ENCODE data around the gene SLC12A4. TPM values are rescaled to one million over a fixed set of nuclear protein-coding genes. Genes with fewer than 3 reads are reported as not detected.
"Not testable (repeated sequence)": the region's sequence is repeated elsewhere in the genome, so short reads cannot be mapped to it uniquely, and the experiment has no call there.

Gene SLC12A4
- total RNA-seq, 2 experiments from 2014 or later = 21.8 to 25.8 TPM

DNA sequence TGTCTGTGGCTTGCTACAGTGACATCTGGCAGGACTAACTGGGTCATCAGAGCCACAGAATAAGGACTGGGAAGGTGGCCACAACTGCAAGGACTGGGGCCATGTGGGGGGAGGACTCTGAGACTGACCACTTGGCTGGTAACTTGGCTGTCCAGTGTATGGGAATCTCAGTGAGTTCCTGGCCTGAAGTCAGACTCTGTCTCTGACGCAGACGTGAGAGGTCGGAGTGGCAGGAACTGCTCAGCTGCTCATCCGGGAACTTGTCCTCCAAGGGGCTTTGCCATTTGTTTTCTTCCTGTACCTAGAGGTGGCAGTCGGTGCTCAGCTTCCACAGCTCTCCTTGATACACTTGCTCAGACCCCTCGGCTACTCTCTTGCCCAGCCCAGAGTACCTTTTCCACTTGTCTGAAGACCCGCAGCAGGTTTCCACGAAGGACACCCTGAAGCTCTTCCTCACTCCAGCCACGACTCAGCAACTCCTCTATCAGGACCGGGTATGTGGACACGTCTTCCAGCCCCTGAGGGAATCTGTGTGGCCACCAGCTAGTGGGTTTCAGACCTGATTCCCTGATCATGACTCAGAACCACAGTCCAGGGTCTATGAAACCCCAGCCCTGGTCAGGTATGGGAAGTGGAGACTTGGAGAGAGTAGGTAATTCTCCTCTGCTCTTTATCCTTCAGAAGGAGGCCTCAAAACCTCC is 19.2 kb upstream of the SLC12A4 start:
- intact Hi-C loops (cut with DNase I, micrococcal nuclease) = no loop called here
- no peak for ATAC-seq
- no peak overlapping the region for H3K4me3 Mint-ChIP-seq
- CTCF ChIA-PET = interaction anchor here (0.6 to 1.4 kb wide), 5 partner anchors 11 to 138 kb away, joined by 3 to 5 read pairs (median 3); partner anchors contain the start of genes CTRL and DPEP2
- H3K4me1 Mint-ChIP-seq = peaks cover 28% of the 10 kb centered on the region
- POLR2A ChIA-PET = interaction anchor here (1.3 kb wide), 1 partner anchor 12 kb away, joined by 3 read pairs; the partner anchor contains the start of gene DPEP2
- peak overlapping the region; percentile 1 for H3K27ac Mint-ChIP-seq
- H3K36me3 Mint-ChIP-seq (ENCODE audit: low read depth) = no peaks in the 10 kb centered on the region
- H3K27me3 Mint-ChIP-seq = no peaks in the 10 kb centered on the region
- DNase-seq = no peak
- H3K9me3 Mint-ChIP-seq (ENCODE audit: low read depth) = no peaks in the 10 kb centered on the region

DNA sequence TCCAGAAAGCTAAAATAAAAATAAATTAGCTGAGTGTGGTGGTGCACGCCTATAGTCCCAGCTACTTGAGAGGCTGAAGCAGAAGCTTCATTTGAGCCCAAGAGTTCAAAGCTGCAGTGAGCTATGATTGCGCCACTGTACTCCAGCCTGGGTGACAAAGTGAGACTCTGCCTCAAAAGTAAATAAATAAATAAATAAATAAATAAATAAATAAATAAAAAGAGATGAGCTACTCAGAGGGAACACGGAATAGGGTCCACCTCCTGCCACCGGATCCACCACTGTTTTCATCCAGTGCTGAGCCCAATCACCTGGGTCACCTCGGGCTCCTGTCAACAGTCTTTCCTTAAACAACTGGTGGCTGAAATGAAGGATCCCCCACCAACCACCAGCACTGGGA is 18.5 kb upstream of the SLC12A4 start:
- H3K36me3 Mint-ChIP-seq (ENCODE audit: low read depth) = no peaks in the 10 kb centered on the region
- ATAC-seq = no peak
- no peak overlapping the region for H3K27ac Mint-ChIP-seq
- ChIA-PET POLR2A (interaction anchor here (1.3 kb wide), 1 partner anchor 12 kb away, joined by 3 read pairs; the partner anchor contains the start of gene DPEP2), CTCF (interaction anchor here (0.6 to 1.5 kb wide), 6 partner anchors 12 to 241 kb away, joined by 3 to 4 read pairs (median 3); partner anchors contain the start of genes CTRL and PSMB10)
- H3K27me3 Mint-ChIP-seq = no peaks in the 10 kb centered on the region
- H3K4me3 Mint-ChIP-seq = no peak overlapping the region
- H3K4me1 Mint-ChIP-seq = peaks cover 25% of the 10 kb centered on the region
- no peaks in the 10 kb centered on the region for H3K9me3 Mint-ChIP-seq (ENCODE audit: low read depth)
- no peak for DNase-seq
- intact Hi-C loops (cut with DNase I, micrococcal nuclease) = no loop called here

DNA sequence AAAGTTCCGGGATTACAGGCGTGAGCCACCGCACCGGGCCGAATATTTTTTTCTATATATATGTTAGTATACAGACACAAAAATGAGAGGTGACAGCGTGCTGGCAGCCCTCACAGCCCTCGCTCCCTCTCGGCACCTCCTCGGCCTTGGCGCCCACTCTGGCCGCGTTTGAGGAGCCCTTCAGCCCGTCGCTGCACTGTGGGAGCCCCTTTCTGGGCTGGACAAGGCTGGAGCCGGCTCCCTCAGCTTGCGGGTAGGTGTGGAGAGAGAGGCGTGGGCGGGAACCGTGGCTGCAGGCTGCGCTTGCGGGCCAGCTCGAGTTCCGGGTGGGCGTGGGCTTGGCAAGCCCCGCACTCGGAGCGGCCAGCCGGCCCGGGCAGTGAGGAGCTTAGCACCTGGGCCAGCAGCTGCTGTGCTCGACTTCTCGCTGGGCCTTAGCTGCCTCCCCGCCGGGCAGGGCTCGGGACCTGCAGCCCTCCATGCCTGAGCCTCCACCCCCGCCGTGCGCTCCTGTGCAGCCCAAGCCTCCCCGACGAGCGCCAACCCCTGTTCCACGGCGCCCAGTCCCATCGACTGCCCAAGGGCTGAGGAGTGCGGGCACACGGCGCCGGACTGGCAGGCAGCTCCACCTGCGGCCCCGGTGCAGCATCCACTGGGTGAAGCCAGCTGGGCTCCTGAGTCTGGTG is 13.7 kb upstream of the SLC12A4 start:
- ChIA-PET POLR2A (interaction anchor here (0.6 kb wide), 3 partner anchors 22 to 339 kb away, joined by 3 to 4 read pairs (median 3); no protein-coding TSS in a partner anchor), CTCF (interaction anchor here (1.1 to 3.5 kb wide), 3 partner anchors 13 to 24 kb away, joined by 4 to 11 read pairs (median 4); no protein-coding TSS in a partner anchor)
- no peaks in the 10 kb centered on the region for H3K9me3 Mint-ChIP-seq (ENCODE audit: low read depth)
- intact Hi-C loops (cut with DNase I, micrococcal nuclease) = no loop called here
- peaks cover 25% of the 10 kb centered on the region for H3K4me1 Mint-ChIP-seq
- no peak for DNase-seq
- no peaks in the 10 kb centered on the region for H3K27me3 Mint-ChIP-seq
- ATAC-seq = no peak
- H3K4me3 Mint-ChIP-seq = no peak overlapping the region
- no peaks in the 10 kb centered on the region for H3K36me3 Mint-ChIP-seq (ENCODE audit: low read depth)
- H3K27ac Mint-ChIP-seq = no peak overlapping the region

DNA sequence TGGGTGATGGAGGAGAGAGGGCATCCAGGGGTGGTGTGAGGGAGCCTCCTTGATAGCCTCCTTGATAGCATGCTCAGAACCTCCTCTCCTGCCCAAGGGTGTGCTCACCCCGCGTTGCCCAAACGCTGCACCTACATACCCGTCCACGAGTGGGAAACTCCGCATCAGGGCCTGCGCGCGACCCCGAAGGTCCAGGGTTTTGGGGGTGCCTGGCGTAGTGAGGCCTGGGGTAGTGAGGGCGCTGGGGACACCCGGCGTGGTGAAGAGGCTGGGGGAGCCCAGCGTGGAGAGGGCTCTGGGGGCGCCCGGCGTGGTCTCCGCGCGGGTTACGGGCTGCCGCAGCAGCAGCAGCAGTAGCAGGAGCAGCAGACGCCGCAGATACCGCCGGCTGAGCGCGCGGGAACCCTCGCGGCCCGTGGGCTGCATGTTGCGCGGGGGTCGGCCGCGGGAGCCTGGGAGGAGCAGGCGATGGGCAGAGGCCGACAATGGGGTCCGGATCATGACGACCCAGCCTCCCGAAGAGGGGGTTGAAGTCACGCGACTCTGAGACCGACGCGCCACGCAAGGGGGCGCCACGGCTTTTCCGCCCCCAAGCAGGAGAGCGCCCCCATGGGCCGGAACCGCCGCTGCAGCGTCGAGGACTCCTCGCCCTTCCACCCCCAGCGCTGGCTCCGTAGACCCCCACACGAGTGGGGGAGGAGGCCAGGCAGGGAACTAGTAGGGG is 11.7 kb upstream of the SLC12A4 start, which contains the start of gene DPEP3:
TSS of gene DPEP3 (minus strand) at position 545 of the 724 bp plus-strand sequence. CDS start at position 426, 119 bp downstream.
- H3K9me3 Mint-ChIP-seq (ENCODE audit: low read depth) = no peaks in the 10 kb centered on the region
- ChIA-PET POLR2A (no interaction called here), CTCF (interaction anchor here (0.6 to 1.2 kb wide), 2 partner anchors 13 to 37 kb away, joined by 3 read pairs; no protein-coding TSS in a partner anchor)
- peaks cover 25% of the 10 kb centered on the region for H3K4me1 Mint-ChIP-seq
- DNase-seq (peak; percentile 44), ATAC-seq (no peak)
- intact Hi-C loops (cut with DNase I, micrococcal nuclease) = no loop called here
- H3K4me3 Mint-ChIP-seq = no peak within 1 kb of the TSS
- H3K27me3 Mint-ChIP-seq = no peaks in the 10 kb centered on the region
- no peak within 1 kb of the TSS for H3K27ac Mint-ChIP-seq
- H3K36me3 Mint-ChIP-seq (ENCODE audit: low read depth) = no peaks in the 10 kb centered on the region

DNA sequence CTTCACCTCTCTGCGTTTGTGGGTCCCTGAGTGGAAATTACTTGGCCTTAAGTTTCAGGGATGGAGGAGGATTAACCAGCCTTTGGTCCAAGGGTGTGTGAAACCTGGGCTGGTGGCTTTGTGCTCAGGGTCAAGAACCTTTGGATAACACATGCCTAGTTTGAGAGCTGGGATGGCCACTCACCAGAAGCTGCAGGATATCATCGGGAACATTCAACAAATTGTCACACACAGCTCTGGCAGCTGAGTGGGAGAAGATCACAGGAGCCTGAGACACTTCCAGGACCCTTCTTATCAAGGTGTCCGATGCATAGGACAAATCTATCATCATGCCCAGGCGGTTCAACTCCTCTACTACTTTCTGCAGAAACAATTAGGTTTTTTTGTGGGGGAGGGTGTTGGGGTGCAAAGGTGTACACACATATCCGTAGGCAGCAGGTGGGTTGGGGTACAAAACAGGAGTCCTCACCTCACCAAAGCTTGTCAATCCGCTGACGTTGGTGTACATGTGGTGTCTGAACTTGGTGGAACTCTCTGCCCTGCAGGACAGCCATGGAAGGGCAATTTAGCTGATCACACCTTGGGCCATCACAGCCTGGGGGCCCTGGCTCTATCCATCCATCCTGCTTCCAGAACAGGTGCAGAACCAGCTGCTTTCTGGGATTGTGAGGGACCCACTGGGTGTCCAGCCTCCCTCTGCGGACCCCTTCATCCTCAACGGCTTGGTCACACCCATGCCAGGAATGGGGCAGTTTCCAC is 9.2 kb upstream of the SLC12A4 start:
- no peak for ATAC-seq
- no peak for DNase-seq
- Mint-ChIP-seq H3K27ac (no peak overlapping the region), H3K36me3 (ENCODE audit: low read depth) (no peaks in the 10 kb centered on the region), H3K27me3 (no peaks in the 10 kb centered on the region), H3K4me1 (peaks cover under 1% of the 10 kb centered on the region), H3K4me3 (no peak overlapping the region), H3K9me3 (ENCODE audit: low read depth) (no peaks in the 10 kb centered on the region)
- ChIA-PET CTCF (interaction anchor here (0.6 to 1.0 kb wide), 5 partner anchors 15 to 664 kb away, joined by 3 read pairs; no protein-coding TSS in a partner anchor), POLR2A (no interaction called here)
- intact Hi-C loops (cut with DNase I, micrococcal nuclease) = no loop called here

DNA sequence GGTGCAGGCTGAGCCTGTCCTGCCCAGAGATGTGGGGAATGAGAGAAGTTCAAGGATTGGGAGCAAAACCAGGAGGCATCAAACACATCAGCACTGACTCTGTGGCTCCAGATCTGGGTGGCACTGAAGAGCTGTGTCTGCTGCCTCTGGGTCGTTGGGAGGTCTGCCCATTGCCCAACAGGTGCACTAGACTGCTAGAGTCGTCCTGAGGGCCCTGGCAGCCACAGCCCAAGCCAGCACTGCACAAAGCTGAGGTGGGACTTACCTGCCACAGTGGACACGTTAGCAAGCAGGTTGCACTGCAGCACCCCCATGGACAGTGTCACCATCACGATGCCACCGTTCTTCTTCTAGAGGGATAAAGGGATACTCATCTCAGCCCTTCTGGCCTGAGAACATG is 8.6 kb upstream of the SLC12A4 start:
- Mint-ChIP-seq H3K4me3 (no peak overlapping the region), H3K36me3 (ENCODE audit: low read depth) (no peaks in the 10 kb centered on the region), H3K27ac (no peak overlapping the region), H3K9me3 (ENCODE audit: low read depth) (no peaks in the 10 kb centered on the region), H3K27me3 (no peaks in the 10 kb centered on the region), H3K4me1 (no peaks in the 10 kb centered on the region)
- intact Hi-C loops (cut with DNase I, micrococcal nuclease) = no loop called here
- DNase-seq (no peak), ATAC-seq (no peak)
- ChIA-PET POLR2A (no interaction called here), CTCF (interaction anchor here (1.0 kb wide), 1 partner anchor 15 kb away, joined by 3 read pairs; no protein-coding TSS in a partner anchor)

DNA sequence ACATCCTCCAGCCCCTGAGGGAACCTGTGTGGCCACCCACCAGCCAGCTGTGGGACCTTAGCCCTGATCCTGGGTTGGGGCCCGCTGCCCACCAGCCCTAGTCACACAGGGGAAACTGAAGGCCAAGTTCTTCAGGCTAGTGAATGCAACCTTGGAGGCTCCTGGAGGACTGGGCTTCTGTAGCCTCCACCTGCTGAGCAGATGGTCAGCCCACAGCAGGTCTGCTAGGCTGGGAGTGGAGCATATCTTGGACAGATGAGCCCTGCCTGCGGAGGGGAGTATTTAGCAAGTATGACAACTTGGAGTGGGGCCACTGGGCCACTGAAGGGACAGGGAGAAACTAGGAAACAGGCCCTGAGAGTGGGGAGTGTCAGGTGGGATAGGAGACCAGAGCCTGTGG is 7.8 kb upstream of the SLC12A4 start:
- intact Hi-C loops (cut with DNase I, micrococcal nuclease) = no loop called here
- H3K4me1 Mint-ChIP-seq = no peaks in the 10 kb centered on the region
- no peaks in the 10 kb centered on the region for H3K36me3 Mint-ChIP-seq (ENCODE audit: low read depth)
- ATAC-seq = no peak
- no peak for DNase-seq
- POLR2A ChIA-PET = interaction anchor here (0.6 kb wide), 1 partner anchor 157 kb away, joined by 4 read pairs; no protein-coding TSS in a partner anchor
- H3K27me3 Mint-ChIP-seq = no peaks in the 10 kb centered on the region
- no peaks in the 10 kb centered on the region for H3K9me3 Mint-ChIP-seq (ENCODE audit: low read depth)
- CTCF ChIA-PET = no interaction called here
- H3K27ac Mint-ChIP-seq = no peak overlapping the region
- H3K4me3 Mint-ChIP-seq = no peak overlapping the region

DNA sequence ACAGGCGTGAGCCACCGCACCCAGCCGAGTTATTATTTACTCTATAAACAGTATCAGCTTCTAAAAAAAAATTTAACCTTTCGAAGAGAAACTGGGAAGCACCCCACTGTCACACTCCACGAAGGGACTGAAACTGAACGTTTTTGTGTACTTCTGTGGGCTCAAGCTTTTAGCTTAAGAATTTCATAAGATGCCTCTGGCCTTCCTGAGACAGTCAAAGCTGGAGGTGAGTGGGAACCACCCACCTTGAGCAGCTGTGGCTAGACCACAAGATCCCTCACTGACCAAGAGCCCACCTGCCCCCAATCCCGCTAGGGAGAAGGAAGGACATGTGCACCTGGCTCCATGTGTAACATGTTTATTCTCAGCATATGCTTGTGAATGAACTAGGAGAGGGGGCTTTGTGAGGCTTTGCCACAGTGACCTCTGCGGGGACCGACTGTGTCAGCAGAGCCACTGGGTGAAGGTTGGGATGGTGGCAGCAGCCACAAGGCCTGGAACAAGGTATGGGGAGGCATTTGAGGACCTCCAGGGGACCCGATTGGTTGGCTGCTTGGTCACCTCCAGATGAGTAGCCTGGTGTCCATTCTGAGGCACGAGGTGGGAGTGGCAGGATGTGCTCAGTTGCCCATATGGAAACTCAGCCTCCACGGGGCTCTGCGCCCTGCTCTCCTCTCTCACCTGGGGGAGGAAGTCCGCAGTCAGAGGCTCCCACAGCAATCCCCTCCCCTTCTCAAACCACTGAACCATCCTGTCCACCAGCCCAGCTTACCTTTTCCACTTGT is 7.1 kb upstream of the SLC12A4 start:
- DNase-seq (no peak), ATAC-seq (no peak)
- H3K9me3 Mint-ChIP-seq (ENCODE audit: low read depth) = no peaks in the 10 kb centered on the region
- no peak overlapping the region for H3K27ac Mint-ChIP-seq
- no peaks in the 10 kb centered on the region for H3K27me3 Mint-ChIP-seq
- intact Hi-C loops (cut with DNase I, micrococcal nuclease) = no loop called here
- H3K4me1 Mint-ChIP-seq = no peaks in the 10 kb centered on the region
- H3K36me3 Mint-ChIP-seq (ENCODE audit: low read depth) = no peaks in the 10 kb centered on the region
- H3K4me3 Mint-ChIP-seq = no peak overlapping the region
- POLR2A ChIA-PET = no interaction called here
- CTCF ChIA-PET = interaction anchor here (0.6 to 0.8 kb wide), 3 partner anchors 10 to 65 kb away, joined by 3 to 4 read pairs (median 3); no protein-coding TSS in a partner anchor

DNA sequence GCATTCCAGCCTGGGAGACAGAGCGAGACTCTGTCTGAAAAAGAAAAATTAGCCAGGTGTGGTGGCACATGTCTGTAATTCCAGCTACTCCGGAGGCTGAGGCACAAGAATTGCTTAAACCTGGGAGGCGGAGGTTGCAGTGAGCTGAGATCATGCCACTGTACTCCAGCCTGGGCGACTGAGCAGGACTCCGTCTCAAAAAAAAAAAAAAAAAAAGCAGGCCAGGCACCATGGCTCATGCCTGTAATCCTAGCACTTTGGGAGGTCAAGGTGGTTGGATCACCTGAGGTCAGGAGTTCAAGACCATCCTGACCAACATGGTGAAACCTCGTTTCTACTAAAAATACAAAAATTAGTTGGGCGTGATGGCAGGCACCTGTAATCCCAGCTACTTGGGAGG is 3.8 kb upstream of the SLC12A4 start:
- CTCF ChIA-PET = interaction anchor here (1.1 kb wide), 1 partner anchor 302 kb away, joined by 3 read pairs; no protein-coding TSS in a partner anchor
- ATAC-seq; H3K27ac Mint-ChIP-seq; POLR2A ChIA-PET; H3K36me3 Mint-ChIP-seq (ENCODE audit: low read depth); intact Hi-C loops (cut with DNase I, micrococcal nuclease); H3K27me3 Mint-ChIP-seq; H3K9me3 Mint-ChIP-seq (ENCODE audit: low read depth); DNase-seq; H3K4me1 Mint-ChIP-seq; H3K4me3 Mint-ChIP-seq: not testable (repeated sequence)

DNA sequence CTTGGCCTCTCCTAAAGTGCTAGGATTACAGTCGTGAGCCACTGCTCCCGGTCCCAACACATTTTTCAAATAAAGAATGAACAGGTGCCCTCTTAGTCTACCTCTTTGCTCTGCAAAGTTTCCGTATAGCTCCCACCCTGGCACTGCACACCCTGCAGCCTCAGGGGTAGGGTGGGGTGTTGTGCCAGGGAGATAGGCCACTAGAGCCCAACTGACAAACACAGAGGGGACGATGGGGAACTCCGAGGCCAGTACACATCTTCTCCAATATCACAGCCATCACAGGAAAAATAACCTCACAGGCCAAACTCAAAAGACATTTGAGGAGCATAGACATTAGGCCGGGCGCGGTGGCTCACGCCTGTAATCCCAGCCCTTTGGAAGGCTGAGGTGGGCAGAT is 2.7 kb upstream of the SLC12A4 start:
- no peak for ATAC-seq
- Mint-ChIP-seq H3K36me3 (ENCODE audit: low read depth) (no peaks in the 10 kb centered on the region), H3K27me3 (no peaks in the 10 kb centered on the region), H3K27ac (no peak overlapping the region), H3K9me3 (ENCODE audit: low read depth) (no peaks in the 10 kb centered on the region), H3K4me3 (no peak overlapping the region), H3K4me1 (peaks cover 14% of the 10 kb centered on the region)
- ChIA-PET POLR2A (no interaction called here), CTCF (interaction anchor here (0.9 kb wide), 1 partner anchor 130 kb away, joined by 4 read pairs; no protein-coding TSS in a partner anchor)
- intact Hi-C loops (cut with DNase I, micrococcal nuclease) = no loop called here
- DNase-seq = no peak

Measured in activated CD4-positive, alpha-beta T cell treated with anti-CD3 and anti-CD28 coated beads for 36 hours (primary cell).